NCI-H345 (cell line): Measurements from ENCODE around the gene CYP4A22.
A peak's percentile ranks its signal among the peaks of the same experiment; 100 is the strongest.
"Not testable (repeated sequence)": the region's sequence is repeated elsewhere in the genome, so short reads cannot be mapped to it uniquely, and the experiment has no call there.

Experiments
- DNase-seq: peaks from one replicate; lab custom pipeline; 2025; lab: John Stamatoyannopoulos, UW

Gene CYP4A22

GRCh38 chr1:47184822-47185677 lies 47.8 kb downstream of the CYP4A22 start:
- DNase-seq: no peak

- no peak for DNase-seq
Measured at GRCh38 chr1:47186267-47187185, 49.3 kb downstream of the CYP4A22 start.

GRCh38 chr1:47187231-47187925 lies 50.1 kb downstream of the CYP4A22 start:
- DNase-seq: no peak

GRCh38 chr1:47187926-47188250 lies 50.6 kb downstream of the CYP4A22 start:
- DNase-seq: no peak

- DNase-seq: no peak
Measured at GRCh38 chr1:47188791-47189785, 51.8 kb downstream of the CYP4A22 start.

GRCh38 chr1:47189844-47190508 lies 52.7 kb downstream of the CYP4A22 start, which contains the start of gene PDZK1IP1:
Gene PDZK1IP1 (minus strand): TSS chr1:47190036. CDS start chr1:47189932, 104 bp downstream.
- DNase-seq: no peak

GRCh38 chr1:47190509-47190855 lies 53.2 kb downstream of the CYP4A22 start:
- no peak for DNase-seq

GRCh38 chr1:47190857-47191256 lies 53.6 kb downstream of the CYP4A22 start:
- DNase-seq: no peak

- DNase-seq: no peak
Measured at GRCh38 chr1:47191940-47192457, 54.8 kb downstream of the CYP4A22 start.

GRCh38 chr1:47192458-47193384 lies 55.5 kb downstream of the CYP4A22 start:
- peak; percentile 66 for DNase-seq

GRCh38 chr1:47193496-47193895 lies 56.3 kb downstream of the CYP4A22 start:
- DNase-seq: not testable (repeated sequence)

- DNase-seq: no peak
Measured at GRCh38 chr1:47194311-47194710, 57.1 kb downstream of the CYP4A22 start.

- not testable (repeated sequence) for DNase-seq
Measured at GRCh38 chr1:47195981-47196380, 58.7 kb downstream of the CYP4A22 start.

GRCh38 chr1:47196622-47197021 lies 59.4 kb downstream of the CYP4A22 start:
- no peak for DNase-seq

- no peak for DNase-seq
Measured at GRCh38 chr1:47198214-47198613, 61.0 kb downstream of the CYP4A22 start.
